NB4 (cell line): Measurements from ENCODE around the gene JAK1.

Experiments
- DNase-seq: peaks from one replicate; pipeline ENCODE4 v3.0.0; 2010; ENCODE audit warnings: low read depth
- H3K4me3 ChIP-seq: one replicate; pipeline ENCODE4 v1.5.1; 2011; ENCODE audit warnings: mild to moderate bottlenecking, low read depth, low read length, moderate library complexity
- MYC ChIP-seq: IDR thresholded peaks from 2 replicates; pipeline ENCODE4 v1.6.1; 2011; ENCODE audit warnings: low read depth, low read length
- POLR2A ChIP-seq: IDR thresholded peaks from 2 replicates; pipeline ENCODE4 v1.6.1; 2011; ENCODE audit warnings: mild to moderate bottlenecking; ENCODE audit not compliant: insufficient read length; ENCODE audit errors: extremely low read depth
- TF ChIP-seq, protein P1 (sequence below): IDR thresholded peaks from 2 replicates; pipeline ENCODE4 v1.6.1; 2011; ENCODE audit warnings: low read depth, low read length
- TF ChIP-seq, protein P2 (sequence below): IDR thresholded peaks from one replicate; pipeline ENCODE4 v1.5.1; 2012; ENCODE audit warnings: low read depth, low read length

Gene JAK1

DNA sequence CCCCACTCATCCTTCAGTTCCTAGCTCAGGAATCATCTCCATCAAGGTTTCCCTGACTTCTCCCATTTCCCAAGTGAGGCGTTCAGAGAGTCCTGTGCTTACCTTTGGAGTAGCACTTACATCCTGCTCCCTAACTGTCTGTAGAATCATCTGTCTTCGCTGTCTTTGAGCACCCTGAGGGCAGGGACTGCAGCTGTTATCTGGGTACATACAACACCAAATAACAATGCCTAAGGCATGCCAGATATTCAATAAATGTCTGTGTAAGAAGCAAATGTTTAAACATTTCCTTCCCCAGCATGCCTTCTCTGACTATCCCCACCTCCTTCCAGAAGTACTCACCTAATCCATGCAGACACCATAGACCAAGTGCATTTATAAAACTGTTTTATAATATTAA lies 65.4 kb downstream of the JAK1 start:
- no peak for TF ChIP-seq POLR2A
- no peak for TF ChIP-seq MYC
- TF ChIP-seq, protein P1, sequence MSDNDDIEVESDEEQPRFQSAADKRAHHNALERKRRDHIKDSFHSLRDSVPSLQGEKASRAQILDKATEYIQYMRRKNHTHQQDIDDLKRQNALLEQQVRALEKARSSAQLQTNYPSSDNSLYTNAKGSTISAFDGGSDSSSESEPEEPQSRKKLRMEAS: no peak
- TF ChIP-seq, protein P2, sequence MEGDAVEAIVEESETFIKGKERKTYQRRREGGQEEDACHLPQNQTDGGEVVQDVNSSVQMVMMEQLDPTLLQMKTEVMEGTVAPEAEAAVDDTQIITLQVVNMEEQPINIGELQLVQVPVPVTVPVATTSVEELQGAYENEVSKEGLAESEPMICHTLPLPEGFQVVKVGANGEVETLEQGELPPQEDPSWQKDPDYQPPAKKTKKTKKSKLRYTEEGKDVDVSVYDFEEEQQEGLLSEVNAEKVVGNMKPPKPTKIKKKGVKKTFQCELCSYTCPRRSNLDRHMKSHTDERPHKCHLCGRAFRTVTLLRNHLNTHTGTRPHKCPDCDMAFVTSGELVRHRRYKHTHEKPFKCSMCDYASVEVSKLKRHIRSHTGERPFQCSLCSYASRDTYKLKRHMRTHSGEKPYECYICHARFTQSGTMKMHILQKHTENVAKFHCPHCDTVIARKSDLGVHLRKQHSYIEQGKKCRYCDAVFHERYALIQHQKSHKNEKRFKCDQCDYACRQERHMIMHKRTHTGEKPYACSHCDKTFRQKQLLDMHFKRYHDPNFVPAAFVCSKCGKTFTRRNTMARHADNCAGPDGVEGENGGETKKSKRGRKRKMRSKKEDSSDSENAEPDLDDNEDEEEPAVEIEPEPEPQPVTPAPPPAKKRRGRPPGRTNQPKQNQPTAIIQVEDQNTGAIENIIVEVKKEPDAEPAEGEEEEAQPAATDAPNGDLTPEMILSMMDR: no peak
- DNase-seq: no peak
- H3K4me3 ChIP-seq: no peak overlapping the region

DNA sequence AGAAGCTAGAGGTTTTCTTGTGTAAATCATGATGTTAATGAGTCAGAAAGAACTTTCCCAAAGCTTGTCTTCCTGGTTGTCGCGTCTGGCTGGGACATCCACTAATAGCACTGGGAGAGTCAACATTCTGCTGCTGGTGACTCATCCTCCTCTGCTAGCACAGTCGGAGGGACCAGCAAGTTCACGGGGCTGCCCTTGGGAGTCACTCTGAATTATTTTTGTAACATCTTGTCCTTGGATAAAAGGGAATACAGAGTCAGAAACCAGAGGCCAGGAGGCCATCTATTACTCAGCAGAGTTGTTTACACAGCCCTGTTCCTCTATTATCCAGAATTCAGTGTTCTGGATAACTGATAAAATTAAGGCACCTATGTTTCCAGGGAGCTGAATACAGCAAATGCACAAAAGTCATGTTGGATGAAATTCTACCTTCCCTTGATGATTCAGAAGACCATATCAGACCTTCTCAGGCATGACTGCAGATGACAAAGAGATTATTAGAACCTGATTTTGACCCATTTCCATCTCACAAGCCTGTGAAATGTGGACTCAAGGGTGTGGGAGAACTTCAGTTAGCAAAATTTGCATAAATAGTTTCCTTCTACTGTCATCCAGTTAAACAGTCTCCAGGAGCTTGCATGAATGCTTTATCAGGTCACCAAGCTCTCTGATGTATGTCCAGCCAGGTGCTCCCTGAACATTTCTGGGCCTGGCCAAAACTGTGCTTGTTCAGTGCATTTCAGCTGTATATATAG lies 68.1 kb downstream of the JAK1 start:
- no peak overlapping the region for H3K4me3 ChIP-seq
- peak; percentile 75 for DNase-seq
- TF ChIP-seq, protein P1: no peak
- TF ChIP-seq, protein P2: no peak
- no peak for TF ChIP-seq MYC
- TF ChIP-seq POLR2A: no peak

DNA sequence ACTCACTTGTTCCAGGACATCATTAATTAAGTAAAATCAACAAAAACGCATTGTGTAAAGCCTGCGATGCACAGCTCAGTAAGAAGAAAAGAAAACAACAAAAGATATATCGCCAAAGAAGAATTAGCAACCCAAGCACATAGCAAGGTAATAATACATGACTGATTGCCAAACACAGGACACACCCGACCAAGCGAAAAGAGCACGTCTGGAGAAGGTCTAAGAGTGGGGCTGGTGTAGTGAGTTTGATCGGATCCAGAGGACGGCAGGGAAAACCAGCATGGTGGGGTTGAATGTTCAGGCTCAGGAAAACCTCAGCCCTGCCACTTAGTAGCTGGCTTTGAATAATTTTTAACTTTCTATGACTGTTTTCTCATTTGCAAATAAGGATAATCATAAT lies 69.8 kb downstream of the JAK1 start:
- DNase-seq: no peak
- no peak overlapping the region for H3K4me3 ChIP-seq
- TF ChIP-seq MYC (no peak), POLR2A (no peak)
- TF ChIP-seq, protein P1: no peak
- TF ChIP-seq, protein P2: no peak

DNA sequence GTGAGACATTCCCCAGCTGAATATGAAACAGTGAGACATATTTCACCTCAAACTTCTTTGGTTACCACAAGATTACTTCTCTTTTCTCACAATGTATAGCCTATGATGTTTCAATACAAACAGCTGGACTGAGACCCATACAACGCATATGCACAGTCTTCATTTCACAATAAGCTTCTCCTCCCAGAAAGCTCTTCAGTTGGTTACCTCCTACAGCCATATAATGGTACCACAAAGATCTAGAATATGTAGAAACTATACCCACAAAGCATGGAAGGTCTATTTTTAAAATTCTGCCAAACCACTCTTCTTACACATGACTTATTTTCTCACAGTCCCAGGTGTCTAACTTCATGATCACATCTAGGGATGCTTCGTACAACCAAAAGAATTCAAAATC lies 70.8 kb downstream of the JAK1 start:
- TF ChIP-seq POLR2A (no peak), MYC (no peak; the same call in 1 of the 2 replicates)
- TF ChIP-seq, protein P1: peak; percentile 69
- TF ChIP-seq, protein P2: no peak
- H3K4me3 ChIP-seq: no peak overlapping the region
- DNase-seq: peak; percentile 90

DNA sequence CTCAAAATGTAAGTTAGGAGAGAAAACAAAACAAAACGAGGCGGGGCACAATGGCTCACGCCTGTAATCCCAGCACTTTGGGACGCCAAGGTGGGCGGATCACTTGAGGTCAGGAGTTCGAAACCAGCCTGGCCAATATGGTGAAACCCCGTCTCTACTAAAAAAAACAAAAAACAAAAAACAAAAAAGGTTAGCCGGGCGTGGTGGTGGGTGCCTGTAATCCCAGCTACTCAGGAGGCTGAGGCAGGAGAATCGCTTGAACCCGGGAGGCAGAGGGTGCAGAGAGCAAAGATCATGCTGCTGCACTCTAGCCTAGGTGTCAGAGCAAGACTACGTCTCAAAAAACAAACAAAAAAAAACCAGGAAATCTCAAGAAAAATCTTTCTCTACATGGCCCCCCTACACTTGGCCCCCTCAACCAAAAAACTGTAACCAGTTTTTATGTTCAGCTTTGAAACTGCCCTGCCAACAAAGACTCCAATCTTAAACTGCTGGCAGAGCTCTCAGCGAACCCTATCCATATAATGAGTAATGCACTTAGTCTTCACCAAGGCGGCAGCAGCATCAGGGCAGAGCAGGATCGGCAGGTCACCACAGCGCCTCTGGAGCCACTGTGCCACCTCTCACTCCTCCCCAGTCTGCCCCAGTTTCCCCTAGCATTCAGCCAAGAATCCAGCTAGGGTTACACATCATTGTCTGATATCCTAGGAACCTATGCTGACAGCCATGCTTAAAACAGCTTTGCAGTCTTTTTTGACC lies 71.7 kb downstream of the JAK1 start:
- peak; percentile 11 for DNase-seq
- TF ChIP-seq POLR2A: no peak
- TF ChIP-seq, protein P2: no peak
- TF ChIP-seq MYC: no peak
- TF ChIP-seq, protein P1: no peak
- no peak overlapping the region for H3K4me3 ChIP-seq
